NOMO-1 treated with dmso at 0.1 percent for 144 hours (cell line): ENCODE results near the gene MFAP5.
"Not testable (repeated sequence)": the region's sequence is repeated elsewhere in the genome, so short reads cannot be mapped to it uniquely, and the experiment has no call there.

Experiments
- DNase-seq: peaks from one replicate; lab custom pipeline; 2025; ENCODE audit not compliant: unreplicated experiment; lab: John Stamatoyannopoulos, UW

The MFAP5 gene

DNA sequence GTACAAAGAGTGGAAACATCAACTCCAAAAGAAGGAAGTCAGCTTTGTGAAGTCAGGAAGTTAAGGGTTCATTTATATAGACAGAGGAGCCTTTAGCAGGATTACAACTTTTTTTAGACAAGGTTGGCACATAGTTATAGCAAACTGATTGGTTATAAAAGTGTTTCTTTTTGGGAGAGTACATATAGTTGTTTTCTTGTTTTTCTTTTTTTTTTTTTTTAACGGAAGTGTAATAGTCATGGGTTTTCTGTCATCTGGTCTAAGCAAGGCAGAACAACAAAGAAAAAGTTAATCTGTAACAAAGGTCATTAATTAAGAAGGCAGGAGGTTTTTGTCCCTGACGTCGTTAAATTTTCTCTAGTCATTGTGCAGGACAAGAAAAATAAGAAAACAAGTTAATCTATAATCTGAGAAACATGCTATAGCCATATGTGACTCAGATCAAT lies 13.0 kb upstream of the MFAP5 start:
- DNase-seq = peak; percentile 12

DNA sequence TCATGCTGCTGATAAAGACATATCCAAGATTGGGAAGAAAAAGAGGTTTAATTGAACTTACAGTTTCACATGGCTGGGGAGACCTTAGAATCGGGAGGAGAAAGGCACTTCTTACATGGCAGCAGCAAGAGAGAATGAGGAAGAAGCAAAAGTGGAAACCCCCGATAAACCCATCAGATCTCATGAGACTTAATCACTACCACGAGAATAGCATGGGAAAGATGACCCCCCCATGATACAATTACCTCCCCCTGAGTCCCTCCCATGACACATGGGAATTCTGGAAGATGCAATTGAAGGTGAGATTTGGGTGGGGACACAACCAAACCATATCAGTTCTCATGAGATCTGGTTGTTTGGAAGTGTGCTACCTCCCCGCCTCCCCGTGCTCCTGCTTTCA lies 9.8 kb upstream of the MFAP5 start:
- DNase-seq = no peak

DNA sequence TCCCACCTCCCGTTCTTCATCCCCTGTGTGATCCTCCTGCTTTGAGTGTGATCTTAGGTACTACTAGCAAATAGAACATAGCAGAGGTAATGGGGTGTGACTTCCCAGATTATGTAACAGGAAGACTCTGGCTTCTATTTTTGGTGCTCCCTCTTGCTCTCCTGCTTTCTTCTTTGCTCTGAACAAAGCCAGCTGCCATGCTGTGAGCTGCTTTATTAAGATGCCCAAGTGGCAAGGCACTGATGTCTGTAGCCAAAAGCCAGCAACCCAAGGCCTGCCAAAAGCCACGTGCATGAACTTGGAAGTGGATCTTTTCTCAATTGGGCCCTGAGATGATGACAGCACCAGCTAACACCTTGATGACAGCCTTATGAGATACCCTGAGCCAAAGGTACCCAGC lies 5.8 kb upstream of the MFAP5 start:
- DNase-seq = no peak

DNA sequence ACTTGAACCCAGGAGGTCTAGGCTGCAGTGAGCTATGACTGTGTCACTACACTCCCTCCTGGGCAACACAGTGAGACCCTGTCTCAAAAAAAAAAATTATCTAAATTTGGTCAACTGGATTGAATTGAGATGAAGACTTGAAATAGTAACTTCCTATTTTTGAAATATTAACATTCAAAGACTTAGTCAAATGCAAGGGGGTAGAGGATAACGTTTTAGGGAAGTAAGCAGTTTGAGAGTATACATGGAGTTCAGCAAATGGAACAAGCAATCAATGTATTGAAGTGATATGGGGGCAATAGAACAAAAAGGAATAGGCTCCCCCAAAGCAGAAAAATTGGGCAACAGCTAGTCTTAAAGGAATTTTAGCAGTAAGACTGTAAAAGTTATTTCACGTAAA lies 4.6 kb upstream of the MFAP5 start:
- DNase-seq = peak; percentile 47

DNA sequence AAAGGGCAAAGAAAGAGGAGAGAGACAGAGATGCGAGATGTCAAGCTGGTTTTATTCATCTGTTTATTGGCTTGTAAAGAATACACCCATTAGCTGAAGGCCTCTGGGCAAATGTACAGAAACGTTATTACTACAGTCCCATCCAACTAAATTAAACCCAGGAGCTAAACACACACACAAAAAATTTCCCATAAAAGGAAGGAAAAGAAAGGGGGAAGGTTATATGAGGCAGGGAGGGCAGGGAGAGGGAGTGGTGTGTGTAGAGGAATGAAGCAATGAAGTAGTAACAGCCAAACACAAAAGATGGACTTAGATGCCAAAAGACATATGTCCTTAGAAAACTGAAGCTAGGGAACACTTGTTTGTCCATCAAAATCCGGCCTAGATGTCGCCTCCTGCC lies 3.1 kb upstream of the MFAP5 start:
- no peak for DNase-seq

DNA sequence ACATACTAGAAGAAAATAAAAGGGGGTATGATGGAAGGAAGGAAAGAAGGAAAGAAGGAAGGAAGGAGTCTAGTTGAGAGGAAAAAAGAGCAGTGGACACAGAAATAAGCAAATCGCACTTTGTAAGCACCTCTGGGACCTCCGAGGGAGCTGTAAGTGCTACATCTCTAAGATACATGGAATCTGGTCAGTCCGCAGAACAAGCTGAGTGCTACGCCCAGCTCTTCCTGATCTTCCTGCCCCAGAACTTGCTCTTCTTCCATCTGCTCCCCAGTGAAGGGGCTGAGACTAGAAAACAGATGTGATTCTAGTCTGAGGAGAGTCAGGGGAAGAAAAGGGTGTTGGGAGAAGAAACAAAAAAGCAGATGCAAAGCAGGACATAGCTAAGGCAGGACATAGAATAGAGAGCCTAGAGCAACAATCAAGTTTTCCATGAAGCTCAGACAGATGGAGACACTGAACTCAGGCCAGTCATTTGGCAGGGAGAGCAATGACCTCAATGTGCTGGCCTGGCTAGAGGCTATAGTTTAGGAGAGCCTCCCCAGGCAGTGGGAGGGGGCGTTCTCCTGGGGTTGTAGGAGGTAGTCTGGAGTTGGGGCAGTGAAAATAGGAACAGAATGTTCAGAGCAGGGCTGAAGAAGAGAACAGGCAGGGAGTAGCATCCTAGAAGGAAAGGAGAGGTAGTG lies 1.7 kb upstream of the MFAP5 start:
- no peak for DNase-seq

DNA sequence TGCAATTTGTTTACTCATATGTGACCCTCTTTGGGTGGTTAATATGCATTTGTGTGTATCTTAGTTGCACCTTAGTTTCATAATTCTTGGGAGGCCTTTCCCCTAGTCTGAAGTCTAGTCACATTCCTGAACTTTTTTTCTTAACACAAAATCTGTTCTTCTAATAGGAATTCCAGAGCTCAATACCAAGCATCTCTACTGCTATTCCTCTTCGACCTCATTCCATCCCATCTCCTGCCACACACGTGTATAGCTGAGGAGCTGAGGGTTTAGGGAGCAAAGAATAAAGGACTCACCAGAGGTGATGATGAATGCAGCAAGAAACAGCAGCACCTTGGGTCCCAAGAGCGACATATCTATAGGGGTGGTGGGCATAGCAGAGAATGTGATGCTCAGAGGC lies 875 bp downstream of the MFAP5 start:
- DNase-seq = no peak

DNA sequence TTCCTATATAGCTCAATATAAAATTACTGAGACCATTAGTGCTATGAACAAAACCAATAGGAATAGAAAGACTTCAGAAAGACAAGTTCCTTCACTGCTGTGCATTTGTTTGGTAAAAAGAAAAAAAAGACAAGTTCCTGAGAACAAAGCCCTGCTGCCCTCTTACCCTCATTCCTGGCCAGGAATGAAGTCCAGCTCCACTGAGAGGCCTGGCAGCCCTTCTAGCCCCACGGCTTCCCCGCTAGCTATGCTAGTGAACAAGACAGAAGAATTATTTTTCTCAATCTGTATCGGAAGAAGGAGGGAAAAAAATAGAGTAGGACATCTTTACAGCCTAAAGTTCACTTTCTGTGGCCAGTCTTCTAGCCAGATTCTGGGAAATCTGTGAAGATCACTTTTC lies 1.6 kb downstream of the MFAP5 start:
- no peak for DNase-seq

DNA sequence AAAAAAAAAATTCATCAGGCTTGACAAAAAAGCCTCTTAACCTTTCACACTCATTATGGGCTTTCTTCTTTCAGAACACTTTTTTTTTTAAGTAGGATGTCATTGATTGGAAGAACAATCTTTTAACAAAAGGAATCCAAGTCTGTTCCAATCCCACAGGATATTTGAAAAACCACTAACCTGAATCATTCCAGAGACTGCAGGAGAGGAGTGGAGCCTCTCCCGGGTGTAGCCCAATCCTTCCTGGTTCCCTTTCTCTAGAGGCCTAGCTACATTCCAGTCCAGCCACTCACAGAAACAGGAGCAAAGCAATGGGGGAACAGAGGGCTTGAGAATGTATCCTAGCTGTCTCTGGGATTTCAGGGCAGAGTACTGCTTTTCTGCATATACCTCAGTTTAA lies 4.3 kb downstream of the MFAP5 start:
- no peak for DNase-seq

DNA sequence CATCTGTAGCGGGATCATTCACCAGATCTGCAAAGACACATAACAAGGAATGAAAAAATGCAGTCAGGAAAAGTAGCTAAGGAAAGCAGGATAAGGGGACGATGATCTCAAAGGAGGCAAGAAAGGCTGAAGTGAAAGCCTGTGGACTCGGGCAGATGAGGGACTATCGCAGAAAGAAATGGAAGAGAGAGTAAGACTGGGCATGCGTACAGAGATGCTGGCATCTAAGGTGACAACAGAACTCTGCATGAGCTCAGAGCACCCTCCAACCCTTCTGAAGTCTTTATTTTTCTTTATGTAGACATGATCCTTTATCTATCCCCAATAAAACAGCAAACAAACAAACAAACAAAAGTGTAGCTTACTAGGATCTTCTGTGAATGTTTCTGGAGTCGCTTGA lies 7.2 kb downstream of the MFAP5 start:
- no peak for DNase-seq

DNA sequence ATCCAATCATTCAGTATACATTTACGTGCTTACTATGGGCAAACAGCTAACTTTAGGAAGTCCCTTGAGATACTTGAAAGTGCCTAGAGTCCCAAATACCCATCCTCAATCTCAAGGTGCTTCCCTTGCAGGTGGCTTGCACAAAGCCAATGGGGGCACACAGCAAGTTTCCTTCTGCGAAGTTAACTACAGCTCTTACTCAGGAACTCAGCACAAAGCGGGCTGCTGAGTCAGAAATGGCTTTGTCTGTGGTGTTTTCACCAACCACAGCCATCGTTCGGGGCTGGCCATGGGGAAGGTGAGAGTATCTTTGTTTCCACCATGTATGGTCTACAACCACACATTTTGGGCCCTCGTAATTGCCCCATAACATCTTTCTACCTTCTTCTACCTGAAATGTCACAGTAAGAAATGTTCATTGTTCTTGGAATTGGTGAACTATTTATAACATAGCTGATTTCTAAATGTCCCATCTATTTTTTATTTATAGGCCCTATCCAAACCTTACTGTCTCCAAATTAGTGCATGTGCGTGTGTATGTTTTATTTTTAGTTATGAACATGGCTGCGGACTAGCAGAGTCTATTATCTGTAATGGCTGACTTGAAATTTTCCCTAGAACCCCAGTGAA lies 13.9 kb downstream of the MFAP5 start:
- no peak for DNase-seq

DNA sequence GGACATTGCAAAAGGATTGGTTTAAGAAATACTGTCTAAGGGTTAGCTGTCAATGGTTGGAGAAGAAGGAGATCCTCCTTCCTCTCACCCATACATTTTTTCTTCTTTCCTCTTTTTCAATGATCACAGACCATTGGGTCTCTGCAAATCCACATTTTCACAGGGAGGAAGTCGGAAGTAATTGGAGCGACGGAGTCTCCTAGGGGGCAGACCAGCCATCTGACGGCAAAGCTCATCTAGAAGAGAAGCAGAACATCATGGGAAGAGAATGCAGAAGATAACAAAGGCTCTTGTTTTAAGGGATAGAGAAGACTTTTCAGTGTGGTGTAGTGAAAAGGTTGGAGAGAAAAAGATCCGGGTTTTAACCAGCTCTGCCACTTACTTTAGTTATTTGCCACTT lies 14.7 kb downstream of the MFAP5 start:
- DNase-seq = no peak

DNA sequence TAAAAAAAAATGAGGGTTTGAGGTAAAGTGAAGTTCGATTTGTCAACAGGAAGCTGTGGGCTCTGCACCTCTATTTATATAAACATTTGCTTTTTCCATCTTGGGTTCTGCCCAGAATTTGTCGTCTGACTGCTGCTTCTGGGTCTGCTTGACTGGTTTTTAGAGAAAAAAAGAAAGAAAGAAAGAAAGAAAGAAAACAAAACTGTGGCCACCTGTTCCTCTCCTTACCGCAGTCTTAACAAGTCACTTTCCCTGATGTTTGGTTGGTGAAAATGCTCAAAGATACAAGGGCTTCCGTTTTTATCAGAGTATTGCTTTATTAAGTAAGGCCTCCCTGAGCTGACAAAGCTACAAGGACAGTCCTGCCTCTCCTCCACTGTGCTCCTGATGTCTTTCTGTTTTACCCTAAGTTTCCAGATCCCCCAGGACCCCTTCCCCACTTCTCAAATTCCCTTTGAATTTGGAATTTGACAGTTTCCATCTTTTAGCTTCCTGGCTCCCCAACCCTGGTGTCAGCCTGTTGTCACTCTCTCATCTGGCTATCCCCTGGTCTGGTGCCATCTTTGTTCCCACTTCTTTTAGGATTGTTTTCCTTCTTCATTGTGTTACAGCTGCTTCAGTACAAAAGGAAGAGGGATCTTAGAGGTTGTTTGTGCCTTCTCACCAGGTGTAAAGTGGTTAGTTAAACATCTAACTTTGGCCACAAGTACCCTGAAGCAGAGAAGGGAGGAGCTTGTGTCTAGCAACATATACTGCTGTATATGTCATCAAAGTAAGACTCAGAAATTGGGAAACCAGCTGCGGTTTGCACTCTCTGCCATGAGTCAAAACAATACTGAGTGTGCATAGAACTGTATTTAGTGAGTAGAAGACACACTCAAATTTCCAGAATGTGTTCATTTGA lies 18.0 kb downstream of the MFAP5 start:
- peak; percentile 4 for DNase-seq

DNA sequence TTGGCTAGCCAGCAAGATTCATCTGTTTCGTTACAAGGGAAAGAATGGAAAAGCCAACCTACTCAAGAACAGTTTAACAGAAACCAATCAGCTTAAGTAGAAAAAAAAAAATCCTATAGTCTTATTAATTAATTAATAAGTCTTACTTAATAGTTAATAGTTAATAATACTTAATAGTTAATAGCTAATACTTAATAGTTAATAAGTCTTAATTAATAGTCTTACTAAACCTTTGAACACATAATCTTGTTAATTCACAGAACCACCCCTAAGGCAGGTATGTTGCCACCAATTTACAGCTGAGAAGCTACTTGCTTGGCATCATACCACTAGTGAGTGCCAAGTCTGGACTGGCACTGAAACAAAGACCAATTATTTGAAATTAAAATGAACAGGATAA lies 19.9 kb downstream of the MFAP5 start:
- DNase-seq = no peak

DNA sequence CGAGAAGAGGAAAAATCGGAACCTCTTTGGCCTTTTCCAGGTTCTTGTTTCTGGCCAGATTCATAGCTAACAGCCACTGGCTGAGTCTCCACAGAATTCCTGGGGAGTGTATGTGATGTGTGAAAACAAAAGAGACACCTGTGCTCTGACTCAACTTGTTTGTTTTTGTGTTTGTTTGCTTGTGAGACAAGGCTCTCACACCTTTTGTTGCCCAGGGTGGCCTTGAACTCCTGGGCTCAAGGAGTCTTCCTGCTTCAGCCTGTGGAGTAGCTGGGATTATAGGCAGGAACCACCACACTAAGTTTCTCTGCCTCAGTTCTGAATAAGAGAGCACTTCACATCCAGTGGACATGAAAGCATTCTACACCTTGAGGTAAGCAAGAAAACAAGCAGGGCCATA lies 22.7 kb downstream of the MFAP5 start:
- DNase-seq = no peak

DNA sequence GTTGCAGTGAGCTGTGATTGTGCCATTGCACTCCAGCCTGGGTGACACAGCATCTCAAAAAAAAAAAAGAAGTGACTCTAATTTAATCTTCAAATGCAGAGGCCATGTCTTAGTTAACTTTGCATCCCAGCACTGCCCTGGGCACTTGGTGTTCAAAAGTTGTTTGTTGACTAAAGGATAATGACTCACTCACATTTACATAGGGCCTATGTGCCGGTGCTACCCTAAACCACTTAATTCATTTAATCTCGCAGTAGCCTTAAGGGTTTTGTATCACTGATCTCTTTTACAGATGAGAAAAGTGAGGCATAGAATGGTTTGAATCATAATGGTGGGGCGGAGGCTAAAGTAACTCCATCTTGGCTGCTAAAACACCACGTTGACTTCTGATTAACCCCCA lies 23.7 kb downstream of the MFAP5 start:
- DNase-seq = no peak

DNA sequence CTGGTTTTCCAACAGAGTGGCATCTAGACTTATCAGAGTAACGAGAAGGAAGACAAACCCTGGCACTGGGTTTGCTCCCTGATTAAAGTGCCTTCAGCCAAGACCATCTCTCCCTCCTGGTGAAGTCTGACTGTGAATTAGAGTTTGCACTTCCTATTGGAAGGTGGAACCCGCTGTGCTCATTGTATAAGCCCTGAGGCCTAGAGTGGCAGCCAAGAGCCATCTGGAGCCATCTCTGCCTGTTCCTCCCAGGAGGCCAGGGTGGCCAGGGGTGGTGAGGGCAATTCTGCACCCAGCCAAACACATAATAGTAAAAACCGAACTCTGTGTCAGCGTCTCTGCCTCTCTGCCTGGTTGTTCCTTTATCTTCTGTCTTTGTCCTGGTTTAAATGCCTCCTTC lies 25.0 kb downstream of the MFAP5 start:
- no peak for DNase-seq

DNA sequence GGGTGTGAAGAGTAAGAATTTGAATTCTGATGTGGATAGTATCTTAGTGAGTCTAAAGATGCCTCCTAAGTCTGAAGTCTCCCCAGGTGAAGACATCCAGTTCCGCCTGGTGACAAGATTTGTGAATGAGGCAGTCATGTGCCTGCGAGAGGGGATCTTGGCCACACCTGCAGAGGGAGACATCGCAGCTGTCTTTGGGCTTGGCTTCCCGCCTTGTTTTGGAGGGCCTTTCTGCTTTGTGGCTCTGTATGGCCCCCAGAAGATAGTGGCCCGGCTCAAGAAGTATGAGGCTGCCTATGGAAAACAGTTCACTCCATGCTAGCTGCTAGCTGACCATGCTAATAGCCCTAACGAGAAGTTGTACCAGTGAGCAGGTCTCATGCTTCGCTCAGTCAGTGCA lies 25.4 kb downstream of the MFAP5 start:
- DNase-seq = no peak

DNA sequence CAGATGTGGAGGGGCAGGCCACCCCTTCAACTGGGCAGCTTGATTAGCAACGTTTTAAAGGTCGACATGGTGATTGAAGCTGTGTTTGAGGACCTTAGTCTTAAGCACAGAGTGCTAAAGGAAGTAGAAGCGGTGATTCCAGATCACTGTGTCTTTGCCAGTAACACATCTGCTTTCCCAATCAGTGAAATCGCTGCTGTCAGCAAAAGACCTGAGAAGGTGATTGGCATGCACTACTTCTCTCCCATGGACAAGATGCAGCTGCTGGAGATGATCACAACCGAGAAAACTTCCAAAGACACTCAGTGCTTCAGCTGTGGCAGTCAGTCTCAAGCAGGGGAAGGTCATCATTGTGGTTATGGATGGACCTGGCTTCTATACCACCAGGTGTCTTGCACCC lies 26.0 kb downstream of the MFAP5 start:
- DNase-seq = no peak

DNA sequence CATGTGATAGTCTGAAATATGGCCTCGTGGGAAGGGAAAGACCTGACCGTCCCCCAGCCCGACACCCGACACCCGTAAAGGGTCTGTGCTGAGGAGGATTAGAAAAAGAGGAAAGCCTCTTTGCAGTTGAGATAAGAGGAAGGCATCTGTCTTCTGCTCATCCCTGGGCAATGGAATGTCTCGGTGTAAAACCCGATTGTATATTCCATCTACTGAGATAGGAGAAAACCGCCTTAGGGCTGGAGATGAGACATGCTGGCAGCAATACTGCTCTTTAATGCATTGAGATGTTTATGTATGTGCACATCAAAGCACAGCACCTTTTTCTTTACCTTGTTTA lies 26.6 kb downstream of the MFAP5 start:
- not testable (repeated sequence) for DNase-seq

DNA sequence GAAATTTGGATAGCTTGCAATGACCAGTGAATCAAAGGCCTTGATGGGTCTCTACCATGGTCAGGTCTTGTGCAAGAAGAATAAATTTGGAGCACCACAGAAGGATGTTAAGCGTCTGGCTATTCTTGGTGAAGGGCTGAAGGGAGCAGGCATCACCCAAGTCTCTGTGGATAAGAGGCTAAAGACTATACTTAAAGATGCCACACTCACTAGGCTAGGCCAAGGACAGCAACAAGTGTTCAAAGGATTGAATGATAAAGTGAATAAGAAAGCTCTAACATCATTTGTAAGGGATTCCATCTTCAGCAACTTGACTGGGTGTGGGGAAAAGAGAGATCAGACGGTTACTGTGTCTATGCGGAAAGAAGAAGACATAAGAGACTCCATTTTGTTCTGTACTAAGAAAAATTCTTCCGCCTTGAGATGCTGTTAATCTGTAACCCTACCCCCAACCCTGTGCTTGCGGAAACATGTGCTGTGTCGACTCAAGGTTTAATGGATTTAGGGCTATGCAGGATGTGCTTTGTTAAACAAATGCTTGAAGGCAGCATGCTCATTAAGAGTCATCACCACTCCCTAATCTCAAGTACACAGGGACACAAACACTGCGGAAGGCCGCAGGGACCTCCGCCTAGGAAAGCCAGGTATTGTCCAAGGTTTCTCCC lies 27.2 kb downstream of the MFAP5 start:
- DNase-seq = not testable (repeated sequence)

DNA sequence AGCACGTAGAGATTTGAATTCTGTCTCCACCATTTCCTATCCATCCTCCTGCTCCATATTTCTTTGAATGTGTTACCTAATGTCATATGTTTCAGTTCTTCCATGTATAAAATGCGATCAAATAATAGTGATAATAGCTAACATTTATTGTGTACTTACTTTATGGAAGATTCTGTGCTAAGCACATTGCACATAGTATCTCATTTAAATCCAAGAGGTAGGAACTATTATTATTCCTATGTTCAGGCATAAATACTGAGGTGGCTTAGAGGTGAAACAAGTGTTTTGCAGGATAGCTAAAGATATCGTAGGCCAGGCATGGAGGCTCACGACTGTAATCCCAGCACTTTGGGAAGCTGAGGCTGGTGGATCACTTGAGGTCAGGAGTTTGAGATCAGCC lies 32.5 kb downstream of the MFAP5 start:
- no peak for DNase-seq
